Measurements from ENCODE around the gene APOA1. TPM values are rescaled to one million over a fixed set of nuclear protein-coding genes. Genes with fewer than 3 reads are reported as not detected.

APOA1 gene
- total RNA-seq, 2 experiments from 2014 or later, result 0.47 to 0.77 TPM

GRCh38 chr11:116868066-116868465, 30.6 kb upstream of the APOA1 start:
- Mint-ChIP-seq H3K4me3 (no peak overlapping the region), H3K9me3 (no peaks in the 10 kb centered on the region), H3K27ac (no peak overlapping the region), H3K27me3 (no peaks in the 10 kb centered on the region), H3K4me1 (ENCODE audit: low read depth) (peaks cover 7% of the 10 kb centered on the region), H3K36me3 (ENCODE audit: low read depth) (peaks cover 96% of the 10 kb centered on the region)
- ChIA-PET POLR2A (interaction anchor here (1.4 kb wide), 1 partner anchor 15 kb away, joined by 3 read pairs; no protein-coding TSS in a partner anchor), CTCF (interaction anchor here (0.9 kb wide), 1 partner anchor 237 kb away, joined by 3 read pairs; no protein-coding TSS in a partner anchor)
- Histone ChIP-seq H3K27ac (ENCODE audit: low read depth in 1 of 2, low read length in 2 of 2) (no peak overlapping the region), H3K4me3 (ENCODE audit: low read length) (no peak overlapping the region), H3K9me3 (ENCODE audit: control insufficient read depth in 1 of 2, insufficient read depth in 1 of 2, low read length in 2 of 2) (no peaks in the 10 kb centered on the region), H3K36me3 (ENCODE audit: insufficient read depth, low read length) (peaks cover 92% of the 10 kb centered on the region), H3K4me1 (ENCODE audit: insufficient read depth, low read length) (no peaks in the 10 kb centered on the region), H3K27me3 (ENCODE audit: control insufficient read depth in 1 of 2, insufficient read depth in 2 of 2, low read length in 2 of 2) (no peaks in the 10 kb centered on the region)
- TF ChIP-seq CTCF (IDR thresholded peaks at IDR 0.05), result no peak
- DNase-seq, result no peak
- intact Hi-C loops (cut with DNase I, micrococcal nuclease), result no loop called here
- no peak for ATAC-seq (ENCODE audit: poor library complexity)

- CTCF ChIA-PET, result interaction anchor here (0.9 kb wide), 1 partner anchor 238 kb away, joined by 3 read pairs; no protein-coding TSS in a partner anchor
These were observed 30.2 kb upstream of the APOA1 start for GRCh38 chr11:116867619-116868018.

GRCh38 chr11:116866804-116867455, 29.5 kb upstream of the APOA1 start:
- H3K27me3 ChIP-seq (ENCODE audit: control insufficient read depth in 1 of 2, insufficient read depth in 2 of 2, low read length in 2 of 2), result no peaks in the 10 kb centered on the region
- no peak for ATAC-seq (ENCODE audit: poor library complexity)
- POLR2A ChIA-PET, result interaction anchor here (1.1 to 1.4 kb wide), 2 partner anchors 13 to 31 kb away, joined by 3 to 4 read pairs; no protein-coding TSS in a partner anchor
- TF ChIP-seq CTCF (IDR thresholded peaks at IDR 0.05), result no peak
- Mint-ChIP-seq H3K27ac (no peak overlapping the region), H3K27me3 (no peaks in the 10 kb centered on the region), H3K4me1 (ENCODE audit: low read depth) (peaks cover 7% of the 10 kb centered on the region), H3K4me3 (no peak overlapping the region), H3K9me3 (no peaks in the 10 kb centered on the region), H3K36me3 (ENCODE audit: low read depth) (peaks cover 93% of the 10 kb centered on the region)
- H3K4me3 ChIP-seq (ENCODE audit: low read length), result no peak overlapping the region
- H3K9me3 ChIP-seq (ENCODE audit: control insufficient read depth in 1 of 2, insufficient read depth in 1 of 2, low read length in 2 of 2), result no peaks in the 10 kb centered on the region
- no peak for DNase-seq
- H3K36me3 ChIP-seq (ENCODE audit: insufficient read depth, low read length), result peaks cover 89% of the 10 kb centered on the region
- intact Hi-C loops (cut with DNase I, micrococcal nuclease), result no loop called here
- H3K4me1 ChIP-seq (ENCODE audit: insufficient read depth, low read length), result no peaks in the 10 kb centered on the region
- H3K27ac ChIP-seq (ENCODE audit: low read depth in 1 of 2, low read length in 2 of 2), result no peak overlapping the region
- CTCF ChIA-PET, result interaction anchor here (0.5 to 0.9 kb wide), 3 partner anchors 157 to 272 kb away, joined by 3 read pairs; no protein-coding TSS in a partner anchor

More at GRCh38 chr11:116867619-116868018, 30.2 kb upstream of the APOA1 start:
- Mint-ChIP-seq H3K9me3 (no peaks in the 10 kb centered on the region), H3K27ac (no peak overlapping the region), H3K27me3 (no peaks in the 10 kb centered on the region), H3K4me3 (no peak overlapping the region), H3K36me3 (ENCODE audit: low read depth) (peaks cover 93% of the 10 kb centered on the region), H3K4me1 (ENCODE audit: low read depth) (peaks cover 7% of the 10 kb centered on the region)
- intact Hi-C loops (cut with DNase I, micrococcal nuclease), result no loop called here
- Histone ChIP-seq H3K9me3 (ENCODE audit: control insufficient read depth in 1 of 2, insufficient read depth in 1 of 2, low read length in 2 of 2) (no peaks in the 10 kb centered on the region), H3K27ac (ENCODE audit: low read depth in 1 of 2, low read length in 2 of 2) (no peak overlapping the region), H3K4me1 (ENCODE audit: insufficient read depth, low read length) (no peaks in the 10 kb centered on the region), H3K27me3 (ENCODE audit: control insufficient read depth in 1 of 2, insufficient read depth in 2 of 2, low read length in 2 of 2) (no peaks in the 10 kb centered on the region), H3K36me3 (ENCODE audit: insufficient read depth, low read length) (peaks cover 92% of the 10 kb centered on the region), H3K4me3 (ENCODE audit: low read length) (no peak overlapping the region)
- TF ChIP-seq CTCF (IDR thresholded peaks at IDR 0.05), result no peak
- no peak for DNase-seq
- POLR2A ChIA-PET, result interaction anchor here (1.4 kb wide), 1 partner anchor 14 kb away, joined by 3 read pairs; no protein-coding TSS in a partner anchor
- no peak for ATAC-seq (ENCODE audit: poor library complexity)

Measured in CD4-positive, alpha-beta T cell (primary cell).